Gastrocnemius medialis (tissue), 4 donors: ENCODE results near the gene ELMO1.

Experiments used
- CTCF ChIP-seq, 5 experiments: fragments of 450-650 bp in 3 of 5; fragments of 200-600 bp in 2 of 5; sonication (generic) in 2 of 5; IDR thresholded peaks in 4 of 5; conservative IDR thresholded peaks in 1 of 5; 1 replicate in 4 of 5; 2 replicates in 1 of 5; pipeline ENCODE4 v1.5.1; 2016 to 2019; ENCODE audit warnings: antibody characterized with exemption in 5 of 5, mild to moderate bottlenecking in 3 of 5, moderate library complexity in 3 of 5
- POLR2A ChIP-seq, 2 donors: fragments of 450-650 bp; IDR thresholded peaks; one replicate each; pipeline ENCODE4 v1.6.1; 2017; ENCODE audit warnings: antibody characterized with exemption in 2 of 2, mild to moderate bottlenecking in 2 of 2, moderate library complexity in 2 of 2

- TF ChIP-seq CTCF (IDR thresholded peaks at IDR 0.05 in 4 of 5, conservative IDR thresholded peaks at IDR 0.05 in 1 of 5) (no peak), POLR2A (IDR thresholded peaks at IDR 0.05) (no peak)
Measured at GRCh38 chr7:37346761-37347160, 101.9 kb downstream of the ELMO1 start.
